Endodermal cell (in vitro differentiated cells): ENCODE results near the gene ZCWPW1. TPM values are rescaled to one million over a fixed set of nuclear protein-coding genes. Genes with fewer than 3 reads are reported as not detected.

Experiments
- DNase-seq: peaks from one replicate; pipeline ENCODE4 v3.0.0-alpha.2; 2017
- H3K27ac ChIP-seq: 2 replicates; pipeline ENCODE4 v1.5.1; 2013; ENCODE audit warnings: mild to moderate bottlenecking, low read depth, low read length, moderate library complexity
- H3K27me3 ChIP-seq: 2 replicates; pipeline ENCODE4 v1.6.1; 2013; ENCODE audit warnings: mild to moderate bottlenecking, low read length, moderate library complexity; ENCODE audit not compliant: insufficient read depth, control insufficient read depth, poor library complexity, severe bottlenecking
- H3K36me3 ChIP-seq: 2 replicates; pipeline ENCODE4 v1.7.0; 2013; ENCODE audit warnings: mild to moderate bottlenecking, low read length, moderate library complexity; ENCODE audit not compliant: control insufficient read depth, insufficient read depth
- H3K4me1 ChIP-seq: one replicate; pipeline ENCODE4 v1.7.0; 2013; ENCODE audit warnings: low read length; ENCODE audit not compliant: control insufficient read depth, insufficient read depth
- H3K4me3 ChIP-seq: 2 replicates; pipeline ENCODE4 v1.5.1; 2013; ENCODE audit warnings: mild to moderate bottlenecking, low read length, moderate library complexity
- H3K9ac ChIP-seq: 2 replicates; pipeline ENCODE4 v1.6.1; 2013; ENCODE audit warnings: mild to moderate bottlenecking, low read length, moderate library complexity; ENCODE audit not compliant: poor library complexity, severe bottlenecking; ENCODE audit errors: extremely low read depth
- H3K9me3 ChIP-seq: 2 replicates; pipeline ENCODE4 v1.6.1; 2013; ENCODE audit warnings: mild to moderate bottlenecking, low read length, moderate library complexity; ENCODE audit not compliant: control insufficient read depth
- H3K27ac Mint-ChIP-seq: 2 replicates; pipeline ENCODE4 v1.8.0; 2020; ENCODE audit warnings: mixed read lengths
- H3K27me3 Mint-ChIP-seq: 2 replicates; pipeline ENCODE4 v1.8.0; 2021; ENCODE audit warnings: mild to moderate bottlenecking, mixed read lengths; ENCODE audit not compliant: insufficient read depth
- H3K36me3 Mint-ChIP-seq: 2 replicates; pipeline ENCODE4 v1.8.0; 2020; ENCODE audit warnings: low read depth, mixed read lengths
- H3K4me1 Mint-ChIP-seq: 2 replicates; pipeline ENCODE4 v1.8.0; 2020; ENCODE audit warnings: mixed read lengths
- H3K4me3 Mint-ChIP-seq: 2 replicates; pipeline ENCODE4 v1.8.0; 2020; ENCODE audit warnings: mild to moderate bottlenecking, moderate library complexity, mixed read lengths
- H3K9me3 Mint-ChIP-seq: 2 replicates; pipeline ENCODE4 v1.8.0; 2020; ENCODE audit warnings: mild to moderate bottlenecking, mixed read lengths
- CTCF ChIP-seq: fragments of 200-600 bp; sonication (generic); conservative IDR thresholded peaks from 2 replicates; pipeline ENCODE4 v1.5.0; 2021; ENCODE audit warnings: antibody characterized with exemption, mild to moderate bottlenecking
- WGBS, 2 experiments: methylation state at CpG; one replicate each; pipeline versions ENCODE4 v1.1.5 to v1.1.7; 2013; ENCODE audit warnings: missing lambda C conversion rate in 2 of 2, mixed read lengths in 1 of 2; ENCODE audit not compliant: insufficient coverage in 1 of 2, insufficient read length in 1 of 2; 5-methylcytosine and 5-hydroxymethylcytosine counted together
- total RNA-seq, 2 donors: library from RNA; stranded (reverse); fragmentation: NEBNext Ultra II Directional in 1 of 2; extraction: Animal tissue kit (Norgen Biotek cat#: 25700) in 1 of 2; gene quantifications; 2 replicates in 1 of 2; 3 replicates in 1 of 2; pipeline ENCODE4 v1.2.1, GENCODE V29; 2021

Gene ZCWPW1
- total RNA-seq, 2 donors from 2014 or later: 1.9 to 2.3 TPM

DNA sequence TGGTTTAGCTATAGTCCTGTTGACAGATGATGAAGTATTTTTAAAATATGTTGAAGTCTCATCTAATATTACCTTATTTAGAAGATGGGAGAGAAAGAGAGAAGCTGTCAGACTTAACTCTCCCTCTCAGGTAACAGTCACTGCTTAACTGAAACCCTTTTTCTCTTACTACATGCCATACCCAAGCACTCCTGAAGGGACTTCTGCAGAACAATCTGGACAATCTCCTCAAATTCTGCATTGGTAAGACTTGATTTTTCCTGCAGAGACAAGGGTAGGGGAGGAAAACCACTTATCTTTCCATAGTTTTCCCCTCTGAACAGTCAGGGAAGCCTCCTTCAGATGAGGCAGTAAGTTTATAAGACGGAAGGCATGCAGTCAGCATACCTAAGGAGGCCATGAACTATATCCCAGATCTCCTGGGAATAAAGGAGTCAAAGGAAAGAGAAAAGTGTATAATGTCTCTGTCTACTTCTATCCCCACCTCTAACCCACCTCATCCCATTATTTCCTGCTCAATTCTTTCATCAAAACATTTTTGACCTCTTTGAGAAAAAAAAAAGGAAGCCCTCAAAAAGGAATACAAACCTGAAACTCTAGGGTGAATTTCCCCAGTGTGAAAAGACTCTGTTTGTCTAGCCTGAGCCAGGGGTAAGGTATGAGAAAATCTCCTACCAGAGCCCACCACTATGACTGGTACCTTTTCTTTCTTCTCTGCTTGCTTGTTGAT, 9.4 kb downstream of the ZCWPW1 start:
- peak; percentile 51 for TF ChIP-seq CTCF
- H3K4me3 ChIP-seq: no peak overlapping the region
- no peak overlapping the region for H3K27ac ChIP-seq
- Mint-ChIP-seq H3K27ac (no peak overlapping the region), H3K36me3 (no peaks in the 10 kb centered on the region), H3K4me3 (no peak overlapping the region), H3K4me1 (no peaks in the 10 kb centered on the region), H3K27me3 (peaks cover 2% of the 10 kb centered on the region), H3K9me3 (no peaks in the 10 kb centered on the region)
- no peaks in the 10 kb centered on the region for H3K27me3 ChIP-seq
- no peak overlapping the region for H3K9ac ChIP-seq
- DNase-seq: no peak
- H3K9me3 ChIP-seq: no peaks in the 10 kb centered on the region
- no peaks in the 10 kb centered on the region for H3K36me3 ChIP-seq
- WGBS, 2 experiments: 67 to 87% methylated on average over 1 of the region's 1 CpG
- no peaks in the 10 kb centered on the region for H3K4me1 ChIP-seq

GRCh38 chr7:100415448-100415847, 13.1 kb downstream of the ZCWPW1 start:
- no peaks in the 10 kb centered on the region for H3K36me3 Mint-ChIP-seq
- Histone ChIP-seq H3K4me1 (no peaks in the 10 kb centered on the region), H3K27ac (no peak overlapping the region), H3K9me3 (no peaks in the 10 kb centered on the region), H3K27me3 (peaks cover 7% of the 10 kb centered on the region), H3K4me3 (no peak overlapping the region), H3K9ac (no peak overlapping the region), H3K36me3 (no peaks in the 10 kb centered on the region)
- DNase-seq: no peak
- H3K27ac Mint-ChIP-seq: no peak overlapping the region
- WGBS, 2 experiments: 93% methylated on average over 5 of the region's 5 CpGs
- TF ChIP-seq CTCF: no peak
- peaks cover 5% of the 10 kb centered on the region for H3K27me3 Mint-ChIP-seq
- no peaks in the 10 kb centered on the region for H3K9me3 Mint-ChIP-seq
- H3K4me1 Mint-ChIP-seq: no peaks in the 10 kb centered on the region
- H3K4me3 Mint-ChIP-seq: no peak overlapping the region

DNA sequence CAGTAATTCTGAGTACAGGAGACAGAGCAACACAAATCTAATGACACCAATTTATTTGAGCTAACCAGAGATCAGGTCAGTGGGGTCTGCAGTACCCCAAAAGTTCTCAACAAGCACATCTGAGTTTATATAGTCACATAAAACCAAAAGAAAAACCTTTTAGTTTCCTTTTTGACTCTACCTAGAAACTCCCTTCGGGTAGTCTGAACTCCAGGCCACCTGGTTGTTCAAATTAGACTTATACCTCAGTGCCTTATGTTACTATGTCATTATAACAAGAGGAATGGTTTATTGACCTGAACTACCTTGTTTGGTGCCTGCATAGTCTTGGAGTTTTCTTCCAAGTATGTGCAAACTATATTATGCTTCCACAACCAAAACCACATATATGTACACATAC, 14.6 kb downstream of the ZCWPW1 start:
- TF ChIP-seq CTCF: no peak
- Histone ChIP-seq H3K36me3 (no peaks in the 10 kb centered on the region), H3K4me1 (no peaks in the 10 kb centered on the region), H3K27ac (no peak overlapping the region), H3K4me3 (no peak overlapping the region), H3K9ac (no peak overlapping the region), H3K27me3 (peaks cover 19% of the 10 kb centered on the region), H3K9me3 (no peaks in the 10 kb centered on the region)
- H3K27ac Mint-ChIP-seq: no peak overlapping the region
- no peaks in the 10 kb centered on the region for H3K4me1 Mint-ChIP-seq
- WGBS, 2 experiments: 100% methylated on average over 1 of the region's 1 CpG; no CpG with 5 or more reads in 1 of the 2 experiments
- peaks cover 5% of the 10 kb centered on the region for H3K27me3 Mint-ChIP-seq
- H3K36me3 Mint-ChIP-seq: no peaks in the 10 kb centered on the region
- no peak overlapping the region for H3K4me3 Mint-ChIP-seq
- no peak for DNase-seq
- no peaks in the 10 kb centered on the region for H3K9me3 Mint-ChIP-seq
